Measurements from ENCODE around the gene GLT1D1. TPM values are rescaled to one million over a fixed set of nuclear protein-coding genes. Genes with fewer than 3 reads are reported as not detected.

Gene GLT1D1
- total RNA-seq, 4 donors from 2014 or later: not detected

DNA sequence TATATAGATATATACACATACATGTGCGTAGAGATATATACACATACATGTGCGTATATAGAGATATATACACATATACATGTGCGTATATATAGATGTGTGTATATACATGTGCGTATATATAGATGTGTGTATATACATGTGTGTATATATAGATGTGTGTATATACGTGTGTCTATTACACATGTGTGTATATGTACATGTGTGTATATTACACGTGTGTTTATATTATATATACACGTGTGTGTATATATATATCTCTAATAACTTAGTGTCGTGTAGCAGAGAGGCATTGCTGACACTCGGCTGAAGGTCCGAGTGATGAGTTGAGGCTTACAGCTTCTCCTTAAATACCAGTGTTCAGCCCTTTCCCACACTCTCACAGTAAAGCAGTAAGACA, 133.7 kb downstream of the GLT1D1 start:
- Histone ChIP-seq H3K27me3 (no peaks in the 10 kb centered on the region), H3K36me3 (no peaks in the 10 kb centered on the region), H3K27ac (no peak overlapping the region), H3K4me1 (no peaks in the 10 kb centered on the region), H3K4me3 (no peak overlapping the region), H3K9me3 (no peaks in the 10 kb centered on the region)
- TF ChIP-seq POLR2A (IDR thresholded peaks at IDR 0.05): no peak
- TF ChIP-seq, protein P1, sequence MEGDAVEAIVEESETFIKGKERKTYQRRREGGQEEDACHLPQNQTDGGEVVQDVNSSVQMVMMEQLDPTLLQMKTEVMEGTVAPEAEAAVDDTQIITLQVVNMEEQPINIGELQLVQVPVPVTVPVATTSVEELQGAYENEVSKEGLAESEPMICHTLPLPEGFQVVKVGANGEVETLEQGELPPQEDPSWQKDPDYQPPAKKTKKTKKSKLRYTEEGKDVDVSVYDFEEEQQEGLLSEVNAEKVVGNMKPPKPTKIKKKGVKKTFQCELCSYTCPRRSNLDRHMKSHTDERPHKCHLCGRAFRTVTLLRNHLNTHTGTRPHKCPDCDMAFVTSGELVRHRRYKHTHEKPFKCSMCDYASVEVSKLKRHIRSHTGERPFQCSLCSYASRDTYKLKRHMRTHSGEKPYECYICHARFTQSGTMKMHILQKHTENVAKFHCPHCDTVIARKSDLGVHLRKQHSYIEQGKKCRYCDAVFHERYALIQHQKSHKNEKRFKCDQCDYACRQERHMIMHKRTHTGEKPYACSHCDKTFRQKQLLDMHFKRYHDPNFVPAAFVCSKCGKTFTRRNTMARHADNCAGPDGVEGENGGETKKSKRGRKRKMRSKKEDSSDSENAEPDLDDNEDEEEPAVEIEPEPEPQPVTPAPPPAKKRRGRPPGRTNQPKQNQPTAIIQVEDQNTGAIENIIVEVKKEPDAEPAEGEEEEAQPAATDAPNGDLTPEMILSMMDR (IDR thresholded peaks at IDR 0.05): no peak
- intact Hi-C loops (cut with DNase I; ENCODE audit: low total_unique reads): no loop called here
- DNase-seq: no peak
- 75 to 83% methylated on average over 10 of the region's 10 CpGs for WGBS, 2 donors (ENCODE audit: low coverage in 1 of 2)
- in situ Hi-C loops (cut with MboI; ENCODE audit: low pct_ligation_motif_present in 1 of 4, low pct_unique_long_range_greater_than_20kb in 1 of 4, low sequenced_read_pairs in 3 of 4): loop anchor here in 1 of 4 donors (25.0 kb wide), 1 partner anchor 925 kb away; the partner anchor contains the start of gene TMEM132D

DNA sequence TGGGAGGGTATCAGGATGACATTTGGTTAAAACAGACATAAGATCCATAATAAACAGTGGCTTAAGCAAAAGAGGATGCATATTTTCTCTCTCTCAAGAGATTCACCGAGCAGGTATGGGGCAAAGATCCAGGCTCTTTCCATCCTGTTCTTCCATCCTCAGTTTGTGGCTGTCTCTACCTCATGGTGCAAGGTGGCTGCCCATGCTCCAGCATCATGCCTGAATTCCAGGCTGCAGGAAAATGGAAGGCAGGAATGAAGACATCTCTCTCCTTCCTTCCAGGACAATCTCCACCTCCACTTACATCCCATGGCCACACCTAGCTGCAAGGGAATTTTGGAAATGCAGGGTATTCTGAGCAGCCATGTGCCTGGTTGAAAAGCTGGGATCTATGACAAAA, 136.0 kb downstream of the GLT1D1 start:
- H3K9me3 ChIP-seq: no peaks in the 10 kb centered on the region
- no peaks in the 10 kb centered on the region for H3K27me3 ChIP-seq
- in situ Hi-C loops (cut with MboI; ENCODE audit: low pct_ligation_motif_present in 1 of 4, low pct_unique_long_range_greater_than_20kb in 1 of 4, low sequenced_read_pairs in 3 of 4) (loop anchor here in 1 of 4 donors (25.0 kb wide), 1 partner anchor 923 kb away; the partner anchor contains the start of gene TMEM132D), intact Hi-C loops (cut with DNase I; ENCODE audit: low total_unique reads) (no loop called here)
- H3K36me3 ChIP-seq: no peaks in the 10 kb centered on the region
- TF ChIP-seq POLR2A (IDR thresholded peaks at IDR 0.05) (no peak), POLR2AphosphoS5 (IDR thresholded peaks at IDR 0.05) (no peak), EP300 (IDR thresholded peaks at IDR 0.05; ENCODE audit: low read depth) (no peak)
- TF ChIP-seq, protein P1 (IDR thresholded peaks at IDR 0.05): no peak
- no peak overlapping the region for H3K27ac ChIP-seq
- H3K4me1 ChIP-seq: no peaks in the 10 kb centered on the region
- no peak overlapping the region for H3K4me3 ChIP-seq
- 57 to 78% methylated on average over 1 of the region's 1 CpG for WGBS, 2 donors (ENCODE audit: low coverage in 1 of 2)
- no peak for DNase-seq

DNA sequence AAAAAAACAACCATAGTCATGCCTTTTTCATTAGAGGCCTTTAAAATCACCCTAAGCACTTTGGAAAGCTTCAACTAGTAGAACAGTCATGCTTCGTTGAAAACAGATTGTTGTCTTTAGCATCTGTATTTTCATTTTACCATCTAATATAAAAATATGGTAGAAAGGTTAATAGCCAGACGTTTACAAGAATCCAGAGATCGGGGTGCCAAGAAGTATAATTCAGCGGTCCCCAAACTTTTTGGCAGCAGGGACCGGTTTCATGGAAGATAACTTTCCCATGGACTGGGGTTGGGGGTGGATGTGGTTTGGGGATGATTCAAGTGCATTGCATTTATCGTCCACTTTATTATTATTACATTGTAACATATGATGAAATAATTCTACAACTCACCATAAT, 138.4 kb downstream of the GLT1D1 start:
- Histone ChIP-seq H3K27ac (no peak overlapping the region), H3K4me3 (no peak overlapping the region), H3K27me3 (no peaks in the 10 kb centered on the region), H3K4me1 (no peaks in the 10 kb centered on the region), H3K36me3 (no peaks in the 10 kb centered on the region), H3K9me3 (no peaks in the 10 kb centered on the region)
- WGBS, 2 donors (ENCODE audit: low coverage in 1 of 2): 79 to 82% methylated on average over 5 to 6 of the region's 6 CpGs
- DNase-seq: no peak
- intact Hi-C loops (cut with DNase I; ENCODE audit: low total_unique reads): no loop called here
- no peak for TF ChIP-seq EP300 (IDR thresholded peaks at IDR 0.05; ENCODE audit: low read depth)
- in situ Hi-C loops (cut with MboI; ENCODE audit: low pct_ligation_motif_present in 1 of 4, low pct_unique_long_range_greater_than_20kb in 1 of 4, low sequenced_read_pairs in 3 of 4): loop anchor here in 1 of 4 donors (25.0 kb wide), 1 partner anchor 921 kb away; the partner anchor contains the start of gene TMEM132D

DNA sequence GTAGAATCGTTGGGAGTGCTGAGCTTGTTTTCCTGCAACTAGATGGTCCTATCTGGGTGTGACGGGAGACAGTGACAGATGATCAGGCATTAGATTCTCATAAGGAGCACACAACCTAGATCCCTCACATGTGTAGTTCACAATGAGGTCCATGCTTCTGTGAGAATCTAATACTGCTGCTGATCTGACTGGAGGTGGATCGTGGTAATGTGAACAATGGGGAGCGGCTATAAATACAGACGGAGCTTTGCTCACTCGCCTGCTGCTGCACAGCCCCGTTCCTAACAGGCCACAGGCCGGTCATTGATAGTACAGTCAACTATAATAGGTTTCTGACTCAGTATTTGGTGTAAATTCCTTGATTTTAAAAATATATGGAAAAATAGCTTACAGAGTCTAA, 138.8 kb downstream of the GLT1D1 start:
- TF ChIP-seq, protein P1 (IDR thresholded peaks at IDR 0.05): no peak
- no peak for TF ChIP-seq POLR2A (IDR thresholded peaks at IDR 0.05)
- no peak for TF ChIP-seq EP300 (IDR thresholded peaks at IDR 0.05; ENCODE audit: low read depth)
- TF ChIP-seq POLR2AphosphoS5 (IDR thresholded peaks at IDR 0.05): no peak
- DNase-seq: no peak
- Histone ChIP-seq H3K9me3 (no peaks in the 10 kb centered on the region), H3K4me3 (no peak overlapping the region), H3K27me3 (no peaks in the 10 kb centered on the region), H3K27ac (no peak overlapping the region), H3K4me1 (no peaks in the 10 kb centered on the region), H3K36me3 (no peaks in the 10 kb centered on the region)
- 79 to 80% methylated on average over 6 to 8 of the region's 8 CpGs for WGBS, 2 donors (ENCODE audit: low coverage in 1 of 2)
- intact Hi-C loops (cut with DNase I; ENCODE audit: low total_unique reads): no loop called here
- in situ Hi-C loops (cut with MboI; ENCODE audit: low pct_ligation_motif_present in 1 of 4, low pct_unique_long_range_greater_than_20kb in 1 of 4, low sequenced_read_pairs in 3 of 4): loop anchor here in 1 of 4 donors (25.0 kb wide), 1 partner anchor 920 kb away; the partner anchor contains the start of gene TMEM132D

DNA sequence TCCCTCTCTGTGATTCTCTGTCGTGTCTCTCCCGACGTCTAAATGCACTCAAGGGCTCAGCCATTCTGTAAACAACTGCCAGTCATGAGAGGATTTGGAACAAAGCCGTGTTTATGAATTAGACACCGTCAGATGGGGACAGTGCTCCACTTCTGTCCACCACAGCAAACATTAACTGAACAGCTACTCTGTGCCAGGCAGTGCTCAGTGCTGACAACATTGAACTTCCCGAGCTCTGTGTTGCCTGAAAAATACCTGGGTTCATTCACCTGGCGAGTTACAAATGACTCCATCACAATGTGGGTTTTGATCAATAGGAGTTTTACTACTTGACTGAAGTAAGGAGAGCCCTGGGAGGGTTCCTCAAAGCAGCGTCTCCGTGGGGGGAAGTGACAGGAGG, 139.3 kb downstream of the GLT1D1 start:
- no peak overlapping the region for H3K27ac ChIP-seq
- intact Hi-C loops (cut with DNase I; ENCODE audit: low total_unique reads) (no loop called here), in situ Hi-C loops (cut with MboI; ENCODE audit: low pct_ligation_motif_present in 1 of 4, low pct_unique_long_range_greater_than_20kb in 1 of 4, low sequenced_read_pairs in 3 of 4) (loop anchor here in 1 of 4 donors (25.0 kb wide), 1 partner anchor 920 kb away; the partner anchor contains the start of gene TMEM132D)
- H3K36me3 ChIP-seq: no peaks in the 10 kb centered on the region
- H3K4me1 ChIP-seq: no peaks in the 10 kb centered on the region
- no peaks in the 10 kb centered on the region for H3K9me3 ChIP-seq
- H3K27me3 ChIP-seq: no peaks in the 10 kb centered on the region
- TF ChIP-seq POLR2AphosphoS5 (IDR thresholded peaks at IDR 0.05): no peak
- no peak overlapping the region for H3K4me3 ChIP-seq
- 48 to 67% methylated on average over 3 to 9 of the region's 9 CpGs for WGBS, 2 donors (ENCODE audit: low coverage in 1 of 2)
- no peak for DNase-seq

All from transverse colon (tissue), 4 donors.